Liver (tissue), 3 donors: ENCODE data around the gene WDR82.

Experiments used
- EGR1 ChIP-seq, 2 donors: IDR thresholded peaks; 2 replicates each; pipeline ENCODE4 v1.6.1; 2016 to 2018; ENCODE audit warnings: antibody characterized with exemption in 2 of 2, low read depth in 2 of 2
- GABPA ChIP-seq, 2 donors: IDR thresholded peaks in 1 of 2; conservative IDR thresholded peaks in 1 of 2; 2 replicates each; pipeline ENCODE4 v1.6.1; 2016; ENCODE audit warnings: antibody characterized with exemption in 2 of 2, mild to moderate bottlenecking in 1 of 2, moderate library complexity in 1 of 2
- RAD21 ChIP-seq, 2 donors: IDR thresholded peaks; 2 replicates each; pipeline ENCODE4 v1.6.1; 2016; ENCODE audit warnings: antibody characterized with exemption in 2 of 2, mild to moderate bottlenecking in 2 of 2
- SP1 ChIP-seq: IDR thresholded peaks from 2 replicates; pipeline ENCODE4 v1.6.1; 2018; ENCODE audit warnings: antibody characterized with exemption, mild to moderate bottlenecking
- TAF1 ChIP-seq: conservative IDR thresholded peaks from 2 replicates; pipeline ENCODE4 v1.6.1; 2016; ENCODE audit warnings: antibody characterized with exemption, mild to moderate bottlenecking
- TF ChIP-seq, protein P1 (sequence below): IDR thresholded peaks from 2 replicates; pipeline ENCODE4 v1.6.1; 2016; ENCODE audit warnings: antibody characterized with exemption, mild to moderate bottlenecking
- TF ChIP-seq, protein P2 (sequence below): IDR thresholded peaks from 2 replicates; pipeline ENCODE4 v1.6.1; 2016; ENCODE audit warnings: antibody characterized with exemption
- TF ChIP-seq, protein P3 (sequence below): fragments of 150-350 bp; IDR thresholded peaks from 2 replicates; pipeline ENCODE4 v1.5.1; 2017; ENCODE audit warnings: improper control_type of control experiment, low read depth, low read length; ENCODE audit not compliant: missing input control
- TF ChIP-seq, protein P4 (sequence below): IDR thresholded peaks from 2 replicates; pipeline ENCODE4 v1.6.1; 2016; ENCODE audit warnings: antibody characterized with exemption
- donor health status: healthy.
- donor health status: healthy.

DNA sequence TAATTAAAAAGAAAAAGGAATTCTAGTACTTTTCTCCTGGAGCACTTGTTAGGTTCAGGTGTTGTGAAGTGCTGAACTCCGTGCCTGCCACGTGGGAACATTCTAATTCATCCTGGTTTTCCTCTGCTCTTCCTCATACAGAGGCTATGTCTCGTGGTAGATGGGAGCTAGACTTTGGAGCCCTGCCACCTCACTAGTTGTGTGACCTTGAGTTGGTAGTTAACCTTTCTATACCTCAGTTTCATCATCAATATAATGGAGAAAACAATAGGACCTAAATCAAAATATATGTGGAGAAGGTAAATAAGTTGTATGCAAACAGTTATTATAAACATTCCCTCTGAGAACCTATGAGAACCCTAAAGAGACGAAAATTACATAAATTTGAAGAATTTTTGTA, 69.9 kb downstream of the WDR82 start:
- TF ChIP-seq TAF1 (no peak), GABPA (IDR thresholded peaks at IDR 0.05 in 1 of 2, conservative IDR thresholded peaks at IDR 0.05 in 1 of 2) (no peak), RAD21 (IDR thresholded peaks at IDR 0.05) (peak in 1 of 2 donors; percentile 9), SP1 (peak; percentile 28), EGR1 (IDR thresholded peaks at IDR 0.05; ENCODE audit: low read depth in 2 of 2) (no peak)
- TF ChIP-seq, protein P1, sequence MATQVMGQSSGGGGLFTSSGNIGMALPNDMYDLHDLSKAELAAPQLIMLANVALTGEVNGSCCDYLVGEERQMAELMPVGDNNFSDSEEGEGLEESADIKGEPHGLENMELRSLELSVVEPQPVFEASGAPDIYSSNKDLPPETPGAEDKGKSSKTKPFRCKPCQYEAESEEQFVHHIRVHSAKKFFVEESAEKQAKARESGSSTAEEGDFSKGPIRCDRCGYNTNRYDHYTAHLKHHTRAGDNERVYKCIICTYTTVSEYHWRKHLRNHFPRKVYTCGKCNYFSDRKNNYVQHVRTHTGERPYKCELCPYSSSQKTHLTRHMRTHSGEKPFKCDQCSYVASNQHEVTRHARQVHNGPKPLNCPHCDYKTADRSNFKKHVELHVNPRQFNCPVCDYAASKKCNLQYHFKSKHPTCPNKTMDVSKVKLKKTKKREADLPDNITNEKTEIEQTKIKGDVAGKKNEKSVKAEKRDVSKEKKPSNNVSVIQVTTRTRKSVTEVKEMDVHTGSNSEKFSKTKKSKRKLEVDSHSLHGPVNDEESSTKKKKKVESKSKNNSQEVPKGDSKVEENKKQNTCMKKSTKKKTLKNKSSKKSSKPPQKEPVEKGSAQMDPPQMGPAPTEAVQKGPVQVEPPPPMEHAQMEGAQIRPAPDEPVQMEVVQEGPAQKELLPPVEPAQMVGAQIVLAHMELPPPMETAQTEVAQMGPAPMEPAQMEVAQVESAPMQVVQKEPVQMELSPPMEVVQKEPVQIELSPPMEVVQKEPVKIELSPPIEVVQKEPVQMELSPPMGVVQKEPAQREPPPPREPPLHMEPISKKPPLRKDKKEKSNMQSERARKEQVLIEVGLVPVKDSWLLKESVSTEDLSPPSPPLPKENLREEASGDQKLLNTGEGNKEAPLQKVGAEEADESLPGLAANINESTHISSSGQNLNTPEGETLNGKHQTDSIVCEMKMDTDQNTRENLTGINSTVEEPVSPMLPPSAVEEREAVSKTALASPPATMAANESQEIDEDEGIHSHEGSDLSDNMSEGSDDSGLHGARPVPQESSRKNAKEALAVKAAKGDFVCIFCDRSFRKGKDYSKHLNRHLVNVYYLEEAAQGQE = no peak
- TF ChIP-seq, protein P2, sequence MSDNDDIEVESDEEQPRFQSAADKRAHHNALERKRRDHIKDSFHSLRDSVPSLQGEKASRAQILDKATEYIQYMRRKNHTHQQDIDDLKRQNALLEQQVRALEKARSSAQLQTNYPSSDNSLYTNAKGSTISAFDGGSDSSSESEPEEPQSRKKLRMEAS = peak; percentile 40
- TF ChIP-seq, protein P3, sequence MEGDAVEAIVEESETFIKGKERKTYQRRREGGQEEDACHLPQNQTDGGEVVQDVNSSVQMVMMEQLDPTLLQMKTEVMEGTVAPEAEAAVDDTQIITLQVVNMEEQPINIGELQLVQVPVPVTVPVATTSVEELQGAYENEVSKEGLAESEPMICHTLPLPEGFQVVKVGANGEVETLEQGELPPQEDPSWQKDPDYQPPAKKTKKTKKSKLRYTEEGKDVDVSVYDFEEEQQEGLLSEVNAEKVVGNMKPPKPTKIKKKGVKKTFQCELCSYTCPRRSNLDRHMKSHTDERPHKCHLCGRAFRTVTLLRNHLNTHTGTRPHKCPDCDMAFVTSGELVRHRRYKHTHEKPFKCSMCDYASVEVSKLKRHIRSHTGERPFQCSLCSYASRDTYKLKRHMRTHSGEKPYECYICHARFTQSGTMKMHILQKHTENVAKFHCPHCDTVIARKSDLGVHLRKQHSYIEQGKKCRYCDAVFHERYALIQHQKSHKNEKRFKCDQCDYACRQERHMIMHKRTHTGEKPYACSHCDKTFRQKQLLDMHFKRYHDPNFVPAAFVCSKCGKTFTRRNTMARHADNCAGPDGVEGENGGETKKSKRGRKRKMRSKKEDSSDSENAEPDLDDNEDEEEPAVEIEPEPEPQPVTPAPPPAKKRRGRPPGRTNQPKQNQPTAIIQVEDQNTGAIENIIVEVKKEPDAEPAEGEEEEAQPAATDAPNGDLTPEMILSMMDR = no peak
- TF ChIP-seq, protein P4, sequence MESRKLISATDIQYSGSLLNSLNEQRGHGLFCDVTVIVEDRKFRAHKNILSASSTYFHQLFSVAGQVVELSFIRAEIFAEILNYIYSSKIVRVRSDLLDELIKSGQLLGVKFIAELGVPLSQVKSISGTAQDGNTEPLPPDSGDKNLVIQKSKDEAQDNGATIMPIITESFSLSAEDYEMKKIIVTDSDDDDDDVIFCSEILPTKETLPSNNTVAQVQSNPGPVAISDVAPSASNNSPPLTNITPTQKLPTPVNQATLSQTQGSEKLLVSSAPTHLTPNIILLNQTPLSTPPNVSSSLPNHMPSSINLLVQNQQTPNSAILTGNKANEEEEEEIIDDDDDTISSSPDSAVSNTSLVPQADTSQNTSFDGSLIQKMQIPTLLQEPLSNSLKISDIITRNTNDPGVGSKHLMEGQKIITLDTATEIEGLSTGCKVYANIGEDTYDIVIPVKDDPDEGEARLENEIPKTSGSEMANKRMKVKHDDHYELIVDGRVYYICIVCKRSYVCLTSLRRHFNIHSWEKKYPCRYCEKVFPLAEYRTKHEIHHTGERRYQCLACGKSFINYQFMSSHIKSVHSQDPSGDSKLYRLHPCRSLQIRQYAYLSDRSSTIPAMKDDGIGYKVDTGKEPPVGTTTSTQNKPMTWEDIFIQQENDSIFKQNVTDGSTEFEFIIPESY = no peak
